HG02588 (cell line): ENCODE data around the gene PDLIM5.
"Not testable (repeated sequence)": the region's sequence is repeated elsewhere in the genome, so short reads cannot be mapped to it uniquely, and the experiment has no call there.

Source experiments
- ATAC-seq: cut with Tn5 transposase; IDR thresholded peaks from one replicate; pipeline ENCODE4 v1.9.1; 2021; ENCODE audit warnings: mild to moderate bottlenecking, moderate library complexity; ENCODE audit not compliant: unreplicated experiment

Gene PDLIM5

GRCh38 chr4:94583914-94584641, 132.3 kb downstream of the PDLIM5 start:
- ATAC-seq, result no peak

DNA sequence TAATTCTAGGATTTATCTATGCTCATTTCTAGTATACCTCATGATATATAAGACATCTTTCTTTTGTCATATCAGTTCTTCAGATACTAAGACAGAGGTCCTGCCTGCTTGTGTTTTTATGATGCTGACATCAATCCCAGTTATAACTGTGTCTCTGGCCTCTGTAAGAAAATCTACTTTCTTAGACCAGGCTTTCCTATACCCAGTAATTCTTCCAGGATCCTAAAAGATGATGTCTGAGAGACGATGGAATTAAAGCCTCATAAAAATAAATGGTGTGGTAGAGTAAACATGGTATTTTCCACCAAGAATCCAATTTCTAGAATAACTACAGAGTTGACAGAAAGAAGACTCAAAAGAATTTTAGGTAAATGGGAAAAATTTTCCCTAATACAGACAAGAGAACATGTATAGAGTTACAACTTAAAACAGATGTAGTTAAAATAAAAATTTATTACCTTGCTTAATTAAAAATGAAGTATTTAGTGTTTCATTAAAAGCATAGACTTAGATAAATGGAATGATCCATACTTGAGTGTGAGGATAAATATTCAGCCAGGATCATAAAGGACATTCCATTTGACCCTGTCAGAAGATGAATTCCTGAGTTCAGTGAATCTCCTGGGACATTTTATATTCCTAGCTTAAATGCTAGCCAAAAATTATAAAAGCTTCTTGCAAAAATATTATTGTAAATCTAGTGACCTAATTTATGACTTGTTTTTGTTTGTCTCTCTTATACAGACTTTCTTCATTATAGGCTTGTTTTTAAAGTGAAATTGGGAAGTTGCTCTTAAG, 137.4 kb downstream of the PDLIM5 start:
- no peak for ATAC-seq

- no peak for ATAC-seq
Observed at GRCh38 chr4:94590493-94590892, 138.8 kb downstream of the PDLIM5 start.

- no peak for ATAC-seq
Observed at GRCh38 chr4:94591289-94591688, 139.5 kb downstream of the PDLIM5 start.

GRCh38 chr4:94595013-94595412, 143.3 kb downstream of the PDLIM5 start:
- ATAC-seq, result no peak

DNA sequence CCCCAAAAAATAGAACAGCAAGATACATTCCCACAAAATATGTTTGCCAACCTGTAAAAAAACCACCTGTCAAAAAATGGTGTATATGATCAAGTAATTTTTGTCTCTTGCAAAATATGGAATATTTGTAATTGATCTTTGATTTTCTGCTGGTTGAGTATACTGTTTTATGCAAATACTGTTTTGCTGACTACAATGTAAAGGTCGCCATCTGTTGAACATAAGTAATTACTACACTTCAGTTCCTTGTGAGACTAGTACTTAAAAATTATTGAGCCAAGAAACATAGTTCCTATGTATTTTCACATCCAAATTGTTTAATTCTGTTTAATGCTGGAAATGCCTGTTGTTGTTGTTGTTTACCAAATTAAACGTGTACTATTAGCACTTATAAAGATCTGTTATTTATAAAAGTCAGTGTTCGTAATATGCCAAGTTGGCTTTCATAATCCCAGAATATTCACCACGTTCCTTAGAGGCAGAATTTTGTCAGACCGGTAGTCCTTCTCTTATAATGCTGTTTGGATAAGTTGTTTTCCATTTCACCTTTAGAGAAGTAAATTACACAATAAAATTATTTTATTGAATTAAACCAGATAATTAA, 144.2 kb downstream of the PDLIM5 start:
- ATAC-seq, result peak; percentile 86

GRCh38 chr4:94598758-94599157, 147.0 kb downstream of the PDLIM5 start:
- no peak for ATAC-seq

DNA sequence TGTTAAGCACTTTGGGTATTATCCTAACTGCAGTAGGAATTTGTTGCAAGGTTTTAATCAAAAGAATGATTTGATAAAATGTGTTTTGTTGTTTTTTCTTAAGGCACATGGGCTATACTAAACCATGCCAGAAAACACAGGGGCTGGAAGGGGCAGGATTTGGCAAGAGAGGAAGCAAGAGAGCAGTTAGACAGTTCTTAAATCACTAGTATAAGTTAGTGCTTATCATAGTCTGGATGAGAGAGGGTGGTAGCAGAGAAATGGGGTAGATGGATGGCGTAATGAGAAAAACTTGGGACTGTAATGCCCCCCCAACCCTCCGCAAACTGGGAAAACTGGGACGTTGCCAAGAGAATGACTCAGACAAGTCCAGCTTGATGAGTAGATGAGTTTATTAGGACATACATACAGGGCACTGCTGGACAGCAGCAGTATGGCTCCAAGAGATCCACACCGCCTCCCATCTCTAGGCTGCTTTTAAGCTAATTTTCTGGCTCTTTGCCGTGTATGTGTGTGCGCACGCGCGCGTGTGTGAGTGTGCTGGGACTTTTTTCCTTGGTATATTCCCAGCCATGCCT, 151.5 kb downstream of the PDLIM5 start:
- no peak for ATAC-seq

DNA sequence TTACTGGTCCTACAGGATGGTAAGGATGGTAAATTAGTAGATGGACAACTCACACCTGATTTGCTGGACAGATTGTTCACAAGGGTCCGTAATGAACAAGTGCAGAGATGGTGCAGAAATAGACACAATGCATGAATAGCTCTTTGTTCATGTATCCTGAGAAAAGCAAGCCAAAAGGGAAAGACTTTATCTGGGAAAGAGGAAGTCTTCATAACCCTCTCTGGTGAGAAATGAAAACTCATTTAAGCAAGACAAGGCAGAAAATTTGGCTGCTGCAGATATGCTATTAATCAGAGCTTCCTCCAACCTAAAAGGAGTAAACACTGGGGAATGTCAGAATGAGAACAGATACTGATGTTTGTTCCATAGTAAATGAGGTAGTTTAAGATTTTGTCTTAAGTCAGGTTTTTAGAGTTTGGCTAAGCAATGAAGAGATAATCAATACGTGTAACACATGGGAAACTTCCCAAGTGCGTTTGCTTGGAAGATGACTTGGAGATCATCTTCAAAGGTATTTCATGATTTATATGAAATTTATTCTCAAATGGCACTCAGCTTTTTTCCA, 153.6 kb downstream of the PDLIM5 start:
- no peak for ATAC-seq

GRCh38 chr4:94610145-94610544, 158.4 kb downstream of the PDLIM5 start:
- no peak for ATAC-seq

DNA sequence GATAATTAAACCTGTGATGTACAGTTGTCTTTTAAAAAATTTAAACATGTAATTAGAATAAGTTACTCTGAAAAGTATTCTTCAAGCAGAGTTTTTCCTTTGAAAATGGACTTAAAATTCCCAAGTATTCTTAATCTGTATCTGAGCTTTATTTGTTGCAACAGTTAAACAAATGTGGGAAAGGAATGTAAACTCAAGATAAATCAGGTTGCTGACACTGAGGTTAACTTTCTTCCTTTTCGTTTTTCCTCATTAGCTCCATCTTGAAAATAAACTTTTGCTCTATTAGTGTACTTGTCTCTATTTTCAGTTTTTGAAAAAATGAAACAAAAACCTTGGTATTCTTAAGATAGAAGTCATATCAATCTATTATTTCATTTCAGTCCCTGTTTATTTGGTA, 161.5 kb downstream of the PDLIM5 start:
- no peak for ATAC-seq

GRCh38 chr4:94615451-94615850, 163.7 kb downstream of the PDLIM5 start:
- ATAC-seq, result no peak

- no peak for ATAC-seq
Observed at GRCh38 chr4:94621491-94622080, 169.8 kb downstream of the PDLIM5 start.

DNA sequence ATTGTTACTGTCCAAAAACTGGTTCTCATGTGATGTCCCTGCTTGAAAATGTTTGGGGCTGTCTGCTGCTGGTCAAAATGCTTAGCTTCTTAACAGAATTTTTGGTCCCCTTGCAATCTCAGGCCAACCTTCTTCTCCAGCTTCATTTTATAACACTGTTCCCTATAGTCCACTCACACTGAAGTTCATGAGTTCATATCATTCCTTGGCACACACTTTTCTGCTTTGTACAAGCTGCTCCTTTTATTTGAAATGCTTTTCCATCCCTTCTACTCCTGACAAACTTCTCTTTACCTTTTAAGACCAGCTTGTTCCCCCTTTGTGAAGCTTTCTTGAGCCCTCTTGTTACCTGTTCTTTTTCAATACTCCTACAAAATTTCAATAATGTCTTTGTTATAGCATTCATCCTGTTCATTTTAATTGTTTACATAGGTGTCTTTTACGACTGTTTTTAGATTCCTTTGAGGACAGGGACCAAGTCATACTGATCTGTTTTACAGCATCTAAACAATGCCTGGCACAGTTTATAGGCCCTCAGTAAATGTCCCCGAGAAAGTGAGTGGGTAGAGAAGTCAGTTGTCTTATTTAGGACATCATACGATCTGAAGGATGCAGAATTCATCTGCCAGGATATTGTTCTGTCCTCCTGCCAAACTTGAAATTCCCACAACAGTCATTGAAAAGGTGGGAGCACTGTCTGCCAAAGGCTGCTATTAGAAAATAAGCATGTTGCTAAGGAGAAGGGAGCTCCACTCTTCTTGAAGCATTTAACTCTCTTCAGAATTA, 171.6 kb downstream of the PDLIM5 start:
- no peak for ATAC-seq

DNA sequence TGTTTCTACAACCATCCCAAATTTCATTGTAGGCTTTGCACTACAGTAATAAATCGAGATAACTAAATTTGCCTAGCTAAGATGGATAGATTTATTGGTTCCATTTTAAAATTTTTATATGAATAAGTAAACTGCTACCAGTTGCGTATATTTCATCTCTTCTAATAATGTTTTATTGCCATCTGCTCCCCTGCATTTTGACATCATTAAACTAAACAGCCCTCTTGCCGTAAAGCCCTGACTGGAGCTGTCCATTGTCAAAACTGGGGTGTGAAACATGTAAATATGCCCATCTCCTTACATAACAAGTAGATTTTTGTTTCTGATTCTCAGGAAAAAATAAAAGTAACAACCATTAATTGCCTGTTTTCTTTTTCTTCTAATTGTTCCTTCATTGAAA, 175.2 kb downstream of the PDLIM5 start:
- no peak for ATAC-seq

GRCh38 chr4:94629058-94629457, 177.3 kb downstream of the PDLIM5 start:
- ATAC-seq, result not testable (repeated sequence)

GRCh38 chr4:94629837-94630236, 178.1 kb downstream of the PDLIM5 start:
- no peak for ATAC-seq

DNA sequence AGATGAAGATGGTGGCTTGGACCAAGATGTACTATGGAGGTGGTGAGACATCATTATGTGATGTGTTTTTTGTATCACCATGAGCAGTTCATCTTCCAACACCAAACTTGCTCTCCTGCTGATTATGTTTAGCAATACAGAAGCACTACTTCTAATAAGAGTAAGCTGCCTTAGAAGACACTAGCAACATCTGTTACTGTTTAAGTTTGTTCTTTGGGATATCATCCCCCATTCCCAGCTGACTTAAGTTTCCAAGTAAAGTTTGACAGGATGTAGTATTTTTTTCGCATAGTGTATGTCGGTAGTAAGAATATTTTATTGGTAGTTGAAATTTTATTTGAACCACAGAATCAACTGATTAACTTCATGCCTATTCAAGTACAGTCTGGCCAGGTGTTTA, 182.5 kb downstream of the PDLIM5 start:
- ATAC-seq, result no peak

- ATAC-seq, result no peak
Observed at GRCh38 chr4:94635177-94635576, 183.4 kb downstream of the PDLIM5 start.

- ATAC-seq, result no peak
Observed at GRCh38 chr4:94636004-94636403, 184.3 kb downstream of the PDLIM5 start.
